ENCODE data around the gene ABCG5.

ABCG5 gene

DNA sequence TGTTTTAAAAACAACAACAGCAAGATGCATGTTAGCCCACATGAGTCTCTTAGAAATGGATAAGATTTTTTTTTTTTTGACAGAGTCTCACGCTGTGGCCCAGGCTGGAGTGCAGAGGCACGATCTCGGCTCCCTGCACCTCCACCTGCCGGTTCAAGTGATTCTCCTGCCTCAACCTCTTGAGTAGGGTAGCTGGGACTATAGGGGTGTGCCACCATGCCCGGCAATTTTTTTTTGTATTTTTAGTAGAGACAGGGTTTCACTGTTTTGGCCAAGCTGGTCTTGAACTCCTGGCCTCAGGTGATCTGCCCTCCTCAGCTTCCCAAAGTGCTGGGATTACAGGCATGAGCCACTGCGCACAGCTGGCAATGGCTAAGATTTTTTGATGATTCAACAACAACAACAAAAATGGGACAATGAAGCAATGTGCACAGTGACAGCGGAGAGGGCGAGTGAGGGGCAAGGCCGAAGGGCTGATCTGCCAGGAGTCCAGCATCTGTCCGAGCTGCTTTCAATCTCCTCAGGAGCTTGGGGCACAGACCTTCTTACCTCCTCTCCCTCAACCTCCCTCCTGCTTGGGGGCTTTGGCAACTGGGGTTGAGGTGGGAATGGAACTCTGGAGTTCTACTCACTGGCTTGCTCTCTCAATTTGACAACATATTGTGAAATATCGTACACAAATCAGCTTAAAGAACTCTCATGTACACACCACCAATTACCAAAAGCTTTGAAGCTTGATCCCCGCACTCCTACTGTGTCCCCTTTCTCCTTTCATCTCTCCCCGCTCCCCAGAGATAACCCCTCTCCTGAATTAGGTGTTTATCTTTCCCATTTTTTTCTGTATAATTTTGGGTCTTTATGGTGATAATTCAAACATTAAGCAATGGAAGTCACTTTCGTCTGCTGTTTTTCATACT, 3.6 kb upstream of the ABCG5 start:
- no peak for DNase-seq

DNA sequence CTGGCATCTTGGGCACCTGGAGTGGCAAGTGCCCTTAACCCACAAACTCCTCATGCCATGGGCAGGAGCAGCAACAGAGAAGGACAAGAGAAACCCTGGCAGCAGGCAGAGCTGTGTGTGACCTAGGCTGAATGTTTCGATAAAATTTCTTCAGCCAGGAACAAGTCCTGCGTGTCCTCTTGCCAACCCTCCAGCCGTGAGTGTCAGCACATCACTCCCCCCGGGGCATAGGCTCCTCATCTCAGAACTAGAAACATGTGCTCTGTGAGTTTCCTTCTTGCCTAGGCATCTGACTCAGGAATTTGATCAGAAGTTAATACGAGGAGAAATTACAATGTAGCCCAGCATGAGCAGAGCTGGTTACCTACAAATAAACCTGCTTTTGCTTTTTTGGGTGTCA, 2.3 kb upstream of the ABCG5 start:
- no peak for DNase-seq

DNA sequence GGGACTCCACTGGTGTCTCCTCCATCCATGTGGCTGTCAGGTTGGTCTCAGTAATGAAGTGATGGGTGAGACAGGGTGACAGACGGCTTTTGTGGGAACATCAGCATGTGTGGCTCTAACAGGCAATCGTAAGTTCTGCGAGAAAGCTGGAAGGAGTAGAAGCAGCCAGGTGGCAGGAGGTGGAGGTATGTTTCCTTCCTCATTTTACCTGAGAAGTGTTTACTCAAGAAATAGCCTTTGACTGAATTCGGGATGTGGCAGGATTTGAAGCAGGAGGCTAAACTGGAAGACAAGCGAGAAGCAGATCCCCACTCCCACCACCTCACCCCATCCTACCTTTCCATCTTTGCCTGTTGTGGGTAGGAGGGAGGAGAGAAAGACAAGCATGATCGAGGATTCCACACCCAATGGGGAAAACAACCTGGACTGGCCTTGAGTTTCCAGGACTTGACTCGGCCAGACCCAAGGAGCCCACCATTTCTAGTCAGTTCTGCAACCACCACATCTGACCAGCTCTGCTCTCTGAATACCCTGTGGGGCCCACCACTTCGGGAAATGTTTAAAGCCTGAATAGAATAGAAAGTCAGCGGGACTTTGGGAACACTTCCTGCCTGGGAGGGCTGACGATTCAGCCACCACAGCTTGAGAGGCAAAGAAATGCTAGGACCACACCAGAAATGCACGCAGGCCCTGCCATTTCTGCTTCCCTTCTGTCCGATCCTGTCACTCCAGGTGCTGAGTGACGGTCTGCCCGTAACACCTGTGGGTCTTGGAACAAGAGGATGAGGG, 1.3 kb upstream of the ABCG5 start:
- DNase-seq: no peak

DNA sequence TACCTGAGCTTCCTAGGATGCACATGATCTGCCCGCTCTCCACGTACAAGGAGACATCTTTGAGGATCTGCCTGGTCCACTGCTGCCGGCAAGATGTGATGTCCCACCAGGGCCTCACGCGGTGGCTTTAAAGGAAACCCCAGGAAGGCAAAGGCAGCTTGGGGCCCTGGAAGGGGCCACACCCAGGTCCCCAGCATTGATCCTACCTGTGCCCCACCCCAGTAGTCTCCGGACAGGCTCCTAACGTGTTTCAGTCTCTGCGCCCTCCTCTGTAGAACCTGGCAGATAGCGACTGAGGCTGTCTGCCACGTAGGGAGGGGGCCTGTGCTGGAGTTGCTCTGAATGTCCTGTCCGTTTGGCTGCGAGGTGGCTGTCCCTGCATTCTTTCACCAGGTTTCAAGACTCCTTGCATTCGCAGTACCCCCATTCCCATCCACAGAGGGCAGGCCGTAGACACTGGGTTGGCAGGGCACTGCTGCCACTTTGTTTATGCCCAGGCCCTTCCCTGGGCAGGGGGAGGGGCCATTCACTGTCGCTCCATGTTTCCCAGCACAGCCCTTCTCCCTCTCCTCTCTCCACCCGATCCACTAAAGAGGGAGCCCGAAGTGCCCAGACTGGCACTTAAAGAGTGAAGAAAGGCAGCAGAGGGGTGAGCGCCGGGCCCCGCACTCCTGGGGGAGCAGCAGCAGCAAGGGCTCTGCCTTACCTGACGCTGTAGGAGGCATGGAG, 644 bp downstream of the ABCG5 start:
- no peak for DNase-seq

GRCh38 chr2:43837033-43837432, 1.6 kb downstream of the ABCG5 start:
- no peak for DNase-seq

- no peak for DNase-seq
Measured at GRCh38 chr2:43832457-43832856, 6.2 kb downstream of the ABCG5 start.

- DNase-seq: no peak
Measured at GRCh38 chr2:43831543-43832294, 6.9 kb downstream of the ABCG5 start.

DNA sequence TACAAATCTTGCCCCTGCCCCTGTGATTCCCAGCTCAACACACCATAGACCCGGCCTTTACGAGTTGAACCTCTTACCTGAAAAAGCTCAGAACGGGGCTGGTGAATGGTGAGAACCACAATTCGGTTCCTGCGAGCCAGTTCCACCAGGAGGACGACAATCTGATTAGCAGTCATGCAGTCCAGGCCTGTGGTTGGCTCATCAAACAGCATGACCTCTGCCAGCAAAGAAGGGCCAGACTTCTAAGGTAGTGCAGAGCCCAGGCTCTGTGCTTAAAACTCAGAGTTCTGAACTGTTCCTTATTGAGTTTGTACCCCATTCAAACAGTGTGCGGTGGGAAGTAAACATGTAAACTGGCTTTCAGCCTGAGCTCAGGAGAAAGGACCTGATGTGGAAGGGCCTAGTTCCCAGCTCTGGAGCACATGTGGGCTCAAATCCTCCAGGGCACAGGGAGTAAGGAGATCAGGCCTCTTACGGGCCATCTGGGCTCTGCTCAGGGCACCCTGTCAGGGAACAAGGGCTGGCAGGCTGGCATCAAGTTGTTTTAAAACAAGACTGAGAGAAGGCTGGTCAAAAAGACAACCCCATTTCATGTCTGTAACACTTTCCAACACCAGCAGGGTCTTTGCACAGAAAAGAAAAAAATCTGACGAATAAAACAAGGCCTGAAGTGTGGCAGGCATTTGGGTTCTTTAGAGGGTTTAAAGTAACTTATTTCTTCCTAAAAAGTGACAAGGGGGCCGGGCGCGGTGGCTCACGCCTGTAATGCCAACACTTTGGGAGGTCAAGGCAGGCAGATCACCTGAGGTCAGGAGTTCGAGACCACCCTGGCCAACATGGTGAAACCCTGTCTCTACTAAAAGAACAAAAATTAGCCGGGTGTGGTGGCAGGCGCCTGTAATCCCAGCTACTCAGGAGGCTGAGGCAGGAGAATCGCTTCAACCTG, 12.1 kb downstream of the ABCG5 start:
- no peak for DNase-seq

DNA sequence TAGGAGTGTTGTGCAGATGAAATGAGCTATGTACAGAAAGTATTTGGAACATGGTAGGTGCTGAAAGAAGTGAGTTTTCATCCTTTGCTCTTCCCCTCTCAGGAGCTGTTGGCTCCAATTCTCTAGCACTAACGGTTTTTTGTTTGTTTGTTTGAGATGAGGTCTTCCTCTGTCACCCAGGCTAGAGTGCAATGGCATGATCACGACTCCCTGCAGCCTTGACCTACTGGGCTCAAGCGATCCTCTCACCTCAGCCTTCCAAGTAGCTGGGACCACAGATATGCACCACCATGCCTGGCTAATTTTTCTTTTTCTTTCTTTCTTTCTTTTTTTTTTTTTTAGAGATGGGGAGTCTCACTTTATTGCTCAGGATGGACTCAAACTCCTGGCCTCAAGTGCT, 12.8 kb downstream of the ABCG5 start:
- no peak for DNase-seq

GRCh38 chr2:43824951-43825493, 13.6 kb downstream of the ABCG5 start:
- no peak for DNase-seq

- no peak for DNase-seq
Measured at GRCh38 chr2:43824512-43824911, 14.1 kb downstream of the ABCG5 start.

GRCh38 chr2:43823751-43824150, 14.9 kb downstream of the ABCG5 start:
- DNase-seq: no peak

- no peak for DNase-seq
Measured at GRCh38 chr2:43822839-43823238, 15.8 kb downstream of the ABCG5 start.

GRCh38 chr2:43819491-43820163, 19.0 kb downstream of the ABCG5 start:
- DNase-seq: no peak

DNA sequence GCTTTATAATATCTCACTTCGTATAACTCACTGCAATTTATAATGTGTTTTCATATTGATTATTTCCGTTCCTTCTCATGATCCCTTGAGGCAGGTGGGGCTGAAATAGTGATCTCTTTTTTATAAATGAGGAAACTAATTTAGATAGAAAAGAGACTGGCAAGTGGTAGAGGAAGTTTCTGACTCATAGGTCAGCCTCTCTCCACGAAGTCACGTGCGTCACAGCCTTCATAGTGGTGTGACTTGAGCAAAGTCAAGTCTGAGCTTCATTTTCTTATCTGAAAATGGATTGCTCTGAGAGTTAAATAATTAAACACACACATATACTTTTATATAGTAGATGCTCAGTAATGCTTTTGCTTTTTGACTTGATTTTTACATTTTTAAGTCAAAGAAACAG, 19.9 kb downstream of the ABCG5 start:
- no peak for DNase-seq

GRCh38 chr2:43814711-43815110, 23.9 kb downstream of the ABCG5 start:
- no peak for DNase-seq

- no peak for DNase-seq
Measured at GRCh38 chr2:43812947-43813346, 25.7 kb downstream of the ABCG5 start.

DNA sequence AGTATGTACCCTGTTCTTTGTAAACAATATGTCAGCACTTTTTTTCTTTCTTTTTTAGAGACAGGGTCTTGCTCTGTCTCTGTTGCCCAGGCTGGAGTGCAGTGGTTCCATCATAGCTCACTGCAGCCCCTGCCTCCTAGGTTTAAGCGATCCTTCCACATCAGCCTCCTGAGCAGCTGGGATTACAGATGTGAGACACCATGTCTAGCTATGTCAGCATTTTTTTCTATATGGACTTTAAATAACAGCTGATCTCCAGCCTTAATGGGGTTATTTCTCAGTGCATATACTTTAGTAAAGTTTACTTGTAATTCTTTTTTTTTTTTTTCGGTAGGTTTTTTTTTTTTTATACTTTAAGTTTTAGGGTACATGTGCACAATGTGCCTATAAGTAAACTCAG, 26.6 kb downstream of the ABCG5 start:
- no peak for DNase-seq

DNA sequence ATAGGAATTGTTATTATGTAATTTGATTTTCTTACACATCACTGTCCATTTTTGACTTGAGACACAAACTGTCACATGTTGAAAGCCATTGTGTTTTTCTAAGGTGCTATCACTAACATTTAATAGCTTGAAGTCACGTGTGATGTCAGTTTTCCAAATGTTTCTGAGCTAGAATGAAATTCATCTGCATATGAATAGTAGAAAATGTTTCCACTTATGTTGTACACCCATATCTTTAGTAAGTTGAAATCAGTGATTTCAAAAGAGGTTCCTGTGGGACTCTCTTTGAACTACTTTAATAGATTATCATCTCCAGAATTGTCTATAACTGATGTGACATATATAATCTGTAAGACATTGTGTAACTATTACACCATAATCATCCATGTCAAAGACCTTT, 27.8 kb downstream of the ABCG5 start:
- no peak for DNase-seq

GRCh38 chr2:43810452-43810851, 28.2 kb downstream of the ABCG5 start:
- no peak for DNase-seq

- DNase-seq: no peak
Measured at GRCh38 chr2:43806719-43807031, 32.0 kb downstream of the ABCG5 start.
